ENCODE measurements around the gene ATP2A1.
"Not testable (repeated sequence)": the region's sequence is repeated elsewhere in the genome, so short reads cannot be mapped to it uniquely, and the experiment has no call there.

Gene ATP2A1

DNA sequence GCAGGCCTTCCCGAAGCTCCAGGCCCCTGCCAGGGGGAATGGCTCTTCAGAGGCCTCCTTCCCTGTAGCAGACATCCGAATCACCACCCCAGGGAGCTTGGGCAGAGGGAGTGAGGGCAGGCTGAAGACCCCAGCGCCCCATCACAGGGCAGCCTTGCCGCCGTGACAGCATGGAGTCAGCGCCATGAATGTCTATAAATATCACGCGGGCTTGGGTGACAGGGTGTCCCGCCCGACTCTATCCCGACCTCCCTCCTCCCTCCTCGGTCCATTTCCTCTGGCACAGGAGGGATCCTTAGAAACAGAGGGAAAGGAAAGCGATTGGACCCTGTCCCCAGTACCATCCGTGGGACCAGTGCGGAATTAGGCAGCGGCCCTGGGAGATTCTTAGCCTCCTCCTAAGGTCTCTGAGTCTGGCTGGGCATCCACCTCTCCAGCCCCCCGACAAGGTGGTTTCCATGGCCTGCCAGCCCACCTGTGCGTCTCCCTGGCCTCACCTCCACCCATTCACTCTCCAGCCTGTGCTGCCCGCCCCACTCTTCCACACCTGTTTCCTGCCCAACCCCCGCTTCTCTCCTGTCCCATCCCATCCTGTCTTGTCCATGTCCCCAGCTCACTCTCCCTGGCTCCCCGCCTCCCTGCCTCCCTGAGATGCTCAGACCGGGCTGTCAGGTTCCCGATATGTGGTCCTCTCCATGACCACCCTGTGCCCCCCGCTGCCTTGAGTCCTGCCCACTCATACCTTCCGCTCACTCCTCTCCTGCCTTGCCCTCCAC lies 5.1 kb downstream of the ATP2A1 start:
- no peak for DNase-seq

DNA sequence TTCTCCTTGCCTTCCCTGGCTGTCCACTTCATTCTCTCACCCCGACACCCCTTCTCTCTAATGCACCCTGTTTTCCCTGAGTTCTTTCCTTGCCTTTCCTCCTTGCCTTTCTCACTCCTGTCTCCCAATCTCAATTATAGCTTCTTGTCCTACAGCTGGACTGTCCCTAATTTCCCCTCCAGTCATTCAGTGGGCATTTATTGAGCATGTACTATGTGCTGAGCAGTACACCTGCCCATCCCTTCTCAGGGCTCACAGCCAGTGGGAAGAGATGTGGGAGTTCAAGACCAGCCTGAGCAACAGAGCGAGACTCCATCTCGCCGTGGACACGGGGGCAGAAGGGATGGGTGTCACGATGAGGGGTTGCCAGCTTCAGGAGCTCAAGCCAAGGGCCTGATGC lies 5.8 kb downstream of the ATP2A1 start:
- no peak for DNase-seq

DNA sequence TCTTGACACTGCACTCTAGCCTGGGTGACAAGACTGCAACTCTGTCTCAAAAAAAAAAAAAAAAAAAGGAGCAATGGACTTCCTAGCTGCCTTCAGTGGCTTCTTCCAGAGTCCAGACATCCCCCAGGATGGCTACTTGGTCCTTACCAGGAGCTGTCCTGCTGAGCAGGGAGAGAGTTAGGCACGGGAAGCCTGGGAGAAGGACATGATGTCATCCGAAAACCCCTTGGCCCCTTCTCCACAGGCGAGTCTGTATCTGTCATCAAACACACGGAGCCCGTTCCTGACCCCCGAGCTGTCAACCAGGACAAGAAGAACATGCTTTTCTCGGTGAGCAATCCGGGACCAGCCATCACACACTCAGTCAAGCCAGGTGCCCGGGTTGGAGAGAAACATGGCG lies 8.7 kb downstream of the ATP2A1 start:
- no peak for DNase-seq

DNA sequence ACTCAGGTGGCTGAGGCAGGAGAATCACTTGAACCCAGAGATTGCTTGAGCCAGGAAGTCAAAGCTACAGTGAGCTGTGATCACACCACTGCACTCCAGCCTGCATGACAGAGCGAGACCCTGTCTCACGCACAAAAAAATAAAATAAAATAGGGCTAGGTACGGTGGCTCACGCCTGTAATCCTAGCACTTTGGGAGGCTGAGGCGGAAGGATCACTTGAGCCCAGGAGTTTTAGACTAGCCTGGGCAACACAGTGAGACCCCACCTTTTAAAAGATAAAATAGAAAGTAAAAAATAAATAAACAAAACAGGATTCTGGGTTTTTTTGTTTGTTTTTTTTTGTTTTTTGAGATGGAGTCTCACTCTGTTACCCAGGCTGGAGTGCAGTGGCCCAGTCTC lies 12.1 kb downstream of the ATP2A1 start:
- not testable (repeated sequence) for DNase-seq

DNA sequence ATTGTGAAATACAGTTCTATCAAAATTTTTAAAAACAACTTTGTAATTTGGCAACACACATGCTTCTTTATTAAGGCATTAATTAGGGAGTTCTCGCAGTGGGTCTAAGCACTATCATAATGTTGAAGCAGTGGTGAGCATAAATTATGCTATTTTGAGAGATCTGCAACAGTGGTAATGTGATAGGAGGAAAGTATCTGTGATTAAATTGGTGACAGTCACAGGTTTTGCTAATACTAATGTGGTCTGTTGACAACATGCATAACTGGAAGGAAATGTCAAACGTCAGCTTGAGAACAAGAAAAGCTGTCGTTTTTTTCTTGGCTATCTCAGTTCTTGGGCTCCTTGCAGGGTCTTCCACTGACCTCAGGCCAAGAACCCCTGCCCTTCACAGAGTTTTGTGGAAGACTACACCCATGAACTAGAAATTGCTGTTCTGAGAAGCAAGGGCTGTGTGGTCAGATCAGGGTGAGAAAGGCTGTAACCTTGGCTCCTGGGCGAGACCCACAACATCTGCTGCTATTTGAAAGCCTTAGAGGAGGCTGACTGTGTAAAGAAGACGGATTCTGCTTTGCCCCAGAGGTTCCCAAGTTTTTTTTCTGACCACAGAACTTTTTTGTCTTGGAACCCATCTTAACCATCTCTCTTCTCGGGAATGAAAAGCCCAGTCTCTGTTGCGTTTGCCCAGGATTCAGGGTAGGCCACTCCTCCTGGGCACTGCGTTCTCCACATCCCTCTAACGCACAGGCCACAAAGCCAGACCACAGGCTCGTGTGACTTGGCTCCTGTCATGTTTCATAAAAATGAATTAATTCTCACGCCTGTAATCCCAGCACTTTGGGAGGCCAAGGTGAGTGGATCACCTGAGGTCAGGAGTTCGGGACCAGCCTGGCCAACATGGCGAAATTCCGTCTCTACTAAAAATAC lies 13.9 kb downstream of the ATP2A1 start:
- DNase-seq: no peak

DNA sequence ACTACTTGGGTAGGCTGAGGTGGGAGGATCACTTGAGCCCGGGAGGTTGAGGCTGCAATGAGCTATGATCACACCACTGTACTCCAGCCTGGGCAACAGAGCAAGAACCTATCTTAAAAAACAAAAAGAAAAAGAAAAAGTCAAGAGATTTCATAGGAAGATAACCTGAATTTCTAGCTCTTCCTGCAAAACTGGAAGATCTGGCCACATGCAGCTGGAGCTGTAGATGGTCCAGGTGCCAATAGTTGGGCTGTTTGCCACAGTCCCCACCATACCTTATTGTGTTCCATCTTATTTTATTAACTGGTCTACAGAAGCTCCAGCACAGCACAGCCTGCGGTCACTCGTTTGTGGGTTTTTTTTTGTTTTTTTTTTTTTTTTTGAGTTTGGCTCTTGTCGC lies 15.0 kb downstream of the ATP2A1 start:
- no peak for DNase-seq

DNA sequence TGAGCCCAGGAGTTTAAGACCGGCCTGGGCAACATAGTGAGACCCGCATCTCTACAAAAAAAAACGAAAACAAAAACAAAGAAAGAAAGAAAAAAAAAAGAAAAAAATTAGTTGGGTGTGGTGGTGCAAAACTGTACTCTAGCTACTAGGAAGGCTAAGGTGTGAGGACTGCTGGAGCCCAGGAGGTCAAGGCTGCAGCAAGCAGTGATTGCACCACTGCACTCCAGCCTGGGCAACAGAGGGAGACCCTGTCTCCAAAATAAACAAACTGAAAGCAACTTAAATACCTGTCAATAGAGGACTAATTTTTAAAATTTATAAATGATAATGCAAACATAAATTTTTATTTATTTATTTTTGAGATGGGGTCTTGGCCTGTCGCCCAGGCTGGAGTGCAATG lies 17.3 kb downstream of the ATP2A1 start:
- DNase-seq: no peak

DNA sequence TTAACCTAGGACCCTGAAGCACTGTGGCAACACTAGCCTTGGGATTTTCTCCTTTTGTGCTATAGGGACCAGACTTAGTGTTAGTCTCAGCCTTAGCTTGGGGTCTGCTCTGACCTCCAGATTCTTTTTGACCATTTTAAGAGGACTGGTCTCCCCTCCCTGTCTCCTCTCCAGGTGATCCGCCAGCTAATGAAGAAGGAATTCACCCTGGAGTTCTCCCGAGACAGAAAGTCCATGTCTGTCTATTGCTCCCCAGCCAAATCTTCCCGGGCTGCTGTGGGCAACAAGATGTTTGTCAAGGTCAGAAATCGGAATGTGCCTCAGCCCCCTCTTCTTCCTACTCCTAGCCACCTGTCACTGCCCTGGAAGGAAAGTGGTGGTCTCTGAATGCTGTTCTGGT lies 19.5 kb downstream of the ATP2A1 start:
- no peak for DNase-seq

DNA sequence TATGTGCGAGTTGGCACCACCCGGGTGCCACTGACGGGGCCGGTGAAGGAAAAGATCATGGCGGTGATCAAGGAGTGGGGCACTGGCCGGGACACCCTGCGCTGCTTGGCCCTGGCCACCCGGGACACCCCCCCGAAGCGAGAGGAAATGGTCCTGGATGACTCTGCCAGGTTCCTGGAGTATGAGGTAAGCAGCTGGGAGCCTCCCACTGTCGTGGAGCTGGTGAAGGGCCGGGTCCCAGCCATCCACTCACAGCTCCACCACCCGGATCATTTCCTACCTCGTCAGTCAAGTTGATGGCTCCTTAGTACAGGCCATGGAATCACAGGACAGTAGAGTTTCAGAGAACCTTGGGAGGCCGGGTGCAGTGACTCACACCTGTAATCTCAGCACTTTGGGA lies 20.0 kb downstream of the ATP2A1 start:
- DNase-seq: no peak

DNA sequence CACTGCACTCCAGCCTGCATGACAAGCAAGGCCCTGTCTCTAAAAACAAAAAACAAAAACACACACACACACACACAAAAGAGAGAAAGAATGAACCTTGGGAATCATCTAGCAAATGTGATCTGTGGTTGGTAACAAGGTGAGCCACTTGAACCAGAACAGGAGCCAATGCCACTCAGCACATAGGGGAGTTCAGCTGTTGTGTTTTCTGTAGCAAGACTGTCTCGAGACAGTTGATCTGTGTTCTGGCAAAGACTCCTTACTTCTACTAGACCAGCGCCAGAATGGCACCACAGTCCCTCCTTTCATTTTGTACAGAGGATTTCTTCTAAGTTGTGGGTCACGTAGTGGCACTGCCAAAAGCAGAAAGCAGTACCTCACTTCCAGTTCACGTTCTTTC lies 20.7 kb downstream of the ATP2A1 start:
- DNase-seq: no peak

DNA sequence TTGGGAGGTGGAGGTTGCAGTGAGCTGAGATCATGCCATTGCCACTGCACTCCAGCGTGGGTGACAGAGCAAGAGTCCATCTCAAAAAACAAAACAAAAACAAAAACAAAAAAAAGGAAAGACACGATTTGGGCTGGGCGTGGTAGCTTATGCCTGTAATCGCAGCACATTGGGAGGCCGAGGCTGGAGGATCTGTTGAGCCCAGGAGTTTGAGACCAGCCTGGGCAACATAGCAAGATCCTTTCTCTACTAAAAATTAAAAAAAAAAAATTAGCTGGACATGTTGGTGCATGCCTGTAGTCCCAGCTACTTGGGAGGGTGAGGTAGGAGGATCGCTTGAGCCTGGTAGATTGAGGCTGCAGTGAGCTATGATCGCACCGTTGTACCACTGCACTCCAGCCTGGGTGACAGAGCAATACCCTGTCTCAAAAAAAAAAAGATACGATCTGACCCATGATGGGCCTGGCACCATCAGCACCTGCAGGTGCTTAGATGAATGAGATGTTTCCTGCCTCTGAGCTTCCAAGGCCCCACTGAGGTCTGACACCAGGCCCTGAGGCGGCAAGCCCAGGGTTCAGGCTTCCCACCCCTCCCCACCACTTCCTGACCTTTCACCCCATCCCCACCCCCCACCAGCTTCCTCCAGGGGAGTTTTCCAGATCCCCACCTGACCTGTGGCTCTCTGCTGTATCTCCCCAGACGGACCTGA lies 21.7 kb downstream of the ATP2A1 start:
- no peak for DNase-seq

DNA sequence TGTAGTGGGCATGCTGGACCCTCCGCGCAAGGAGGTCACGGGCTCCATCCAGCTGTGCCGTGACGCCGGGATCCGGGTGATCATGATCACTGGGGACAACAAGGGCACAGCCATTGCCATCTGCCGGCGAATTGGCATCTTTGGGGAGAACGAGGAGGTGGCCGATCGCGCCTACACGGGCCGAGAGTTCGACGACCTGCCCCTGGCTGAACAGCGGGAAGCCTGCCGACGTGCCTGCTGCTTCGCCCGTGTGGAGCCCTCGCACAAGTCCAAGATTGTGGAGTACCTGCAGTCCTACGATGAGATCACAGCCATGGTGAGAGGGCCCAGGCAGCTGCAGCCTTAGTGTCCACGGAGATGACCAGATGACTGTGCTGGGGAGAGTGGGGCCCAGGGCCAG lies 22.3 kb downstream of the ATP2A1 start:
- no peak for DNase-seq

DNA sequence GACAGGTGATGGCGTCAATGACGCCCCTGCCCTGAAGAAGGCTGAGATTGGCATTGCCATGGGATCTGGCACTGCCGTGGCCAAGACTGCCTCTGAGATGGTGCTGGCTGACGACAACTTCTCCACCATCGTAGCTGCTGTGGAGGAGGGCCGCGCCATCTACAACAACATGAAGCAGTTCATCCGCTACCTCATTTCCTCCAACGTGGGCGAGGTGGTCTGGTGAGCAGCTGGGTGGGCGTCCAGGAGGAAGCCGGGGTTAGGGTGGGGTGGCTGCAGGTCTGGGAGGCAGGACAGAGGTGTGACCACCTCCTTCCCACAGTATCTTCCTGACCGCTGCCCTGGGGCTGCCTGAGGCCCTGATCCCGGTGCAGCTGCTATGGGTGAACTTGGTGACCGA lies 23.6 kb downstream of the ATP2A1 start:
- no peak for DNase-seq

DNA sequence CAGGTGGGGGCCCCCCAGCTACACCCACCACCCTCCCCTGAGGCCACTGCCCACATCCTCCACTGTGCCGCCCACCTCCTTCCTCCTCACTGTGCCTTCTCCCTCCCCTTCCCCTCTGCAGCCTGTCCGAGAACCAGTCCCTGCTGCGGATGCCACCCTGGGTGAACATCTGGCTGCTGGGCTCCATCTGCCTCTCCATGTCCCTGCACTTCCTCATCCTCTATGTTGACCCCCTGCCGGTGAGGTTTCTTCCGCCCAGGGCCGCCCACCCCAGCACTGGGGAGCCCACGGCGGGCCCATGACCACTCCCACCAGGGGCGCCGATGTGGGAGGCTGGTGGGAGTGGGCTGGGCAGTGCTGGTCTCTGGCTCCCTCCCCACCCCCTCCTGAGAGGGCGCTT lies 24.6 kb downstream of the ATP2A1 start:
- DNase-seq: no peak

DNA sequence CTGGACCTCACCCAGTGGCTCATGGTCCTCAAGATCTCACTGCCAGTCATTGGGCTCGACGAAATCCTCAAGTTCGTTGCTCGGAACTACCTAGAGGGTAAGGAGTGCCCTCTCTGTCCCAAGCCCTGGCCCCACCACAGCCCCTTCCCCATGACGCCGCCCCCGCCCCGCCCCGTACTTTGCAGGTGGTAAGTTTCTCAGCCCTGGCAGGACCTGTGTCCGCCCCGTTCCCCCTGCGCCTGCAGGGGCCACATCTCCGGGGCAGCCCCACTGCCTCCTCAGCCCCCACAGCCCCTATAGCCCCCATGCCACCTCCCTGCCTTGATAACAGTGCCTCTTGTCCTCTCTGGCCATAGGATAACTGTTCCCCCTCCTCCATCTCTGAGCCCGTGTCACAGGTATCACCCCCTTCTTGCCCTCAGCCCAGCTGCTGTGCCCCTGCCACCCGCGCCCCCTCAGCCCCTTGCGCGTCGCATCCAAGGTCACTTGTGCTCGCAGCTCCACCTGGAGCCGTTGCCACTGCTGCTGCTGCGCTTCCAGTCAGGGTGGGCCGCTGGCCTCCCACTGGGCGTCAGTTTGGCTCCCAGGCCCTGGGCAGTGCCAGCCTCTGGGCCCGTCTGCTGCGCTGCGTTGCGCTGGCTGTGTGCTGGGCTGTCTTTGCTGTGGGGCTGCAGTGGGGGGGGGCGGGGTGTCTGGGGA lies 25.2 kb downstream of the ATP2A1 start:
- no peak for DNase-seq

DNA sequence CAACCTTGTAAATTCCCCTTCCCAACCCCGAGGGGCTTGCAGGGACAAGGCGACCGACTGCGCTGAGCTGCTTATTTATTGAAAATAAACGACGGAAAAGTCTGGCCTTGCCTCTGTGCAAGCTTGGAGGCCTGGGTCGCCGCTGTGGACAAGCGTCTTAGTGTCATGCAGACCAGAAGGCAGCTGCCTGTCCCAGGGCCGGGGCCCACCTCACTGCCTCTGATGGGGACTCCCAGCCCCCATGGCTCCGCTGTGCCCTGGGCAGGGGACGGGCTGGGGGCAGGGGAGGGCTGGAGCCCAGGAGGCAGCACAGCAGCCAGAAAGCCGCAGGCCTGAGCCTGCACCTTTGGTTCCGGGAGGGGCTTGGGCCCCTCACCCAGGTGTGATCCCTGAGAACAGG lies 26.1 kb downstream of the ATP2A1 start:
- DNase-seq: no peak

DNA sequence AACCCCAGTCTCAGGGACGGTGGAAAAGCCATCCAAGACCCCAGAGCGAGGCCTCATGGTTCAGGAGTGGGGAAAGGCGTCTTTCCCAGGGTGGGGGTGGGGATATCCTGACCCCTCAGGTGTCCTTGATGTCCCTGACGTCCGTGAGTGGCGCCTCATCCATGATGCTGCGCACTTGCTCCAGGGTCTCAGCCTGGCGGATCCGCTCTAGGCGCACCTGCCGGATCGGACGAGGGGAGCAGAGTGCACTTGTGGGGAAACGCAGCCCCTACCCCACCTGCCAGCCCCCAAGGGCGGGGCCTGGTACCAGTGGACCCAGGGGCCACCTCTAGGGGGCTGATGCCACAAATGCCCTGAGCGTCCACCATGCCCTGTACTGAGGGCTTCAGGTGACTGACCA lies 26.5 kb downstream of the ATP2A1 start:
- DNase-seq: no peak

DNA sequence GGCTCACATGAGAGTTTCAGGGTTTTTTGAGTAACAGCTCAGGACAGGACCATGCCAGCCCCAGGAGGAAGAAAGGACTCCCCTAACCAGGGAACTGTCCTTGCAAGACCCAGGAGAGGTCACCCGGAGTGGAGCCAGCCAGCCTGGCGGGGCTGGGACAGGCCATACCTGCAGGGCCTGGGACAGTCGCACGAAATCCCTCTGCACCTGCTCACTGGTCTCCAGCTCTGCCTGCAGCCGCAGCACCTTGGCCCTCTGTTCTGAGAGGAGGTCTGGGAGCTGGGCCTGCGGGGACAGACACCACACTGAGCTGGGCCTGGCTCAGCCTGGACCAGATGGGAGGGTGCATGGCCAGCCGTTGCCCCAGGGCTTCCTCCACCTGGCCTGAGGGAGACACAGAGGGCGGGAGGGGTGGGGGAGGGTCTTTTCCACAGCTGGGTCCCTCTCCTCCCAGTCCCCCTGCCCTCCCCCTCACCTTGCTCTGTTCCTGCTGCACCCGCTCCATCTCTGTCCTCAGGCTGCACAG lies 27.0 kb downstream of the ATP2A1 start:
- no peak for DNase-seq

DNA sequence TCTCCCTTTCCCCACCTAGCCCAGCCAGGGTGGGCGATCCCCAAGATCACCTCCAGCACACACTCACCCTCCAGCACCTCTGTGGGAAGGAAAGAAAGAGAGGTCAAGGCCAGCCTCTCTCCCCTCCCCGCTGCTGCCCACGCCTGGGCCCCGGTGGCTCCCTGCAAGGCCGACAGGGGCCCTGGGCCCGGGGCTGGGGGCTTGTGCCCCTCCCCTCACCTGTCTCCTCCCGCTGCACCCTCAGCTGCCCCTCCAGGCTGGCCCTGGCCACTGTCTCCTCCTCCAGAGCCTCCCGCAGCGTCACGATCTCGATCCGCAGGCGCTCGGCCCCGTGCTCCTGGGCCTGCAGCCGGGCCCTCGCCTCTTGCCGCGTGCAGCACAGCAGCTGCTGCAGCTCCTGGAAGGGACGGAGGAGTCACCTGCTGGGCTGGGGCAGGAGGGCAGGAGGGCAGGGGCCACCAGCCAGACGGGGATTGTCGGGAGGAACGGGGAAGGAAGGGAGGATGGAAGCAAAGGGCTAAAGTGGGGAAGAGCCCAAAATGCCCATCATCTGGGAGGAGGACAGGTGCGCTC lies 27.6 kb downstream of the ATP2A1 start:
- DNase-seq: no peak

DNA sequence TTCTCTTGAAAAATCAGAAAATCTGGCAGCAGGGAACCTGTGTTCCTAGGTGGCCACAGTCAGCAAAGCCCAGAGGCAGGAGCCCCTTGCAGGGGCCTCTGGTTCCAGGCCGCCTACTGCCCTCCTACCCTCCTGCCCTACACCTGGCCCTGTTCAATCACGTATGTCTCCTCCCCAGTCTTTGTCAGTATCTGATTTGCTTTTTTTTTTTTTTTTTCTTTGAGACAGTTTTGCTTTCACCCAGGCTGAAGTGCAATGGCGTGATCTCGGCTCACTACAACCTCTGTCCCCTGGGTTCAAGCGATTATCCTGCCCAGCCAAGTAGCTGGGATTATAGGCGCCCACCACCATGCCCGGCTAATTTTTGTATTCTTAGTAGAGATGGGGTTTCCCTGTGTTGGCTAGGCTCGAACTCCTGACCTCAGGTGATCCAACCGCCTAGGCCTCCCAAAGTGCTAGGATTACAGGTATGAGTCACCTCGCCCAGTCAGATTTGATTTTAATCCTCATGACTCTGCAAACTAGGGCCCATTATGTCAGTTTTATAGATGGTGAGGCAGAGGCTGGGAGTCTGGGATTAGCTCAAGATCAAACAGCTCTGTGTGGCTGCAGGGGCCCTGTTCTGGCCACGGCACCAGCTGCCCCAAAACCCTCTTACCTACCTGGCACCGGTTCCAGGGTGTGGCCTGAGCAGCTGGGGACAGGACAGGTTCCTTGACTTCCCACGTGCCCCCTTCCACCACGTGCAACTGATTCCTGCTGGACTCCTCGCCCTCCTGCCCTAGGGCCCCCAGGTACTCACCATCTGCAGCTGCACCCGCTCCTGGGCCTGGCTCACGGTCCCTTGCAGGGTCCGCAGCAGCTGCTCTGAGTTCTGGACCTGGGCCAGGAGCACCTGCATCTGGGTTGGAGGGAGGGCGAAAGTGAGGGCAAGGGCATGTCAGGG lies 32.1 kb downstream of the ATP2A1 start:
- DNase-seq: no peak

DNA sequence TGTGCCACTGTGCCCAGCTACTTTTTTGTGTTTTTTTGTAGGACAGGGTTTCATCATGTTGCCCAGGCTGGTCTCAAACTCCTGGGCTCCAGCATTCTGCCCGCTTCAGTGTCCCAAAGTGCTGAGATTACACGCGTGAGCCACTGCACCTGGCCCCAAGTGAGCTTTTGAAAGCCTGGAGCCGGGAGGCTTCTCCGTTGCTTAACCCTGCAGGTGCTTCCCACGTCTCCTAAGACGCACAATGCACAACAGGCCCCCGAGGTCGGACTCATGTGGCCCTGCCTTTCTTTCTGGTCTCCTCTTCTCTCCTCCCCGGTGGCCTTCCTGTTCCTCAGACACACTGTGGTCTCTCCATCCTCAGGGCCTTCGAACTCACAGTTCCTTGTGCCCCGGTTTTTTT lies 34.3 kb downstream of the ATP2A1 start:
- no peak for DNase-seq
